Breast epithelium (tissue), 3 donors: ENCODE data around the gene WWTR1.

Experiments used
- CTCF ChIP-seq, 3 donors: fragments of 450-650 bp; IDR thresholded peaks; one replicate each; pipeline ENCODE4 v1.5.1; 2016 to 2017; ENCODE audit warnings: antibody characterized with exemption in 3 of 3, mild to moderate bottlenecking in 3 of 3, moderate library complexity in 3 of 3
- POLR2A ChIP-seq: fragments of 450-650 bp; IDR thresholded peaks from one replicate; pipeline ENCODE4 v1.6.1; 2016; ENCODE audit warnings: antibody characterized with exemption, mild to moderate bottlenecking, moderate library complexity

GRCh38 chr3:149494022-149494758 is 163.6 kb downstream of the WWTR1 start:
- TF ChIP-seq CTCF (IDR thresholded peaks at IDR 0.05), result peak; percentile 65 to 81 (median 67)
- no peak for TF ChIP-seq POLR2A
